Smooth muscle cell (in vitro differentiated cells): Measurements from ENCODE around the gene POLR1C. TPM values are rescaled to one million over a fixed set of nuclear protein-coding genes. Genes with fewer than 3 reads are reported as not detected.
A peak's percentile ranks its signal among the peaks of the same experiment; 100 is the strongest.

ENCODE experiments used
- DNase-seq: peaks from one replicate; lab custom pipeline; 2025; ENCODE audit not compliant: unreplicated experiment; lab: John Stamatoyannopoulos, UW
- H2AFZ ChIP-seq: fragments of 200-600 bp; sonication (generic); 2 replicates; pipeline ENCODE4 v1.6.0; 2016; ENCODE audit warnings: antibody characterized with exemption, low read depth, mild to moderate bottlenecking
- H3F3A ChIP-seq: fragments of 200-600 bp; sonication (generic); 2 replicates; pipeline ENCODE4 v1.6.0; 2017; ENCODE audit warnings: antibody characterized with exemption, low read depth
- H3K27ac ChIP-seq: fragments of 200-600 bp; sonication (generic); 2 replicates; pipeline ENCODE4 v1.5.1; 2016; ENCODE audit warnings: low read depth, mild to moderate bottlenecking
- H3K27me3 ChIP-seq: fragments of 200-600 bp; sonication (generic); 2 replicates; pipeline ENCODE4 v1.6.1; 2016; ENCODE audit warnings: low read depth, mild to moderate bottlenecking
- H3K36me3 ChIP-seq: fragments of 200-600 bp; sonication (generic); 2 replicates; pipeline ENCODE4 v1.5.1; 2016; ENCODE audit warnings: low read depth
- H3K4me1 ChIP-seq: fragments of 200-600 bp; sonication (generic); 2 replicates; pipeline ENCODE4 v1.5.1; 2016; ENCODE audit warnings: low read depth
- H3K4me2 ChIP-seq: fragments of 200-600 bp; sonication (generic); 2 replicates; pipeline ENCODE4 v1.6.0; 2016; ENCODE audit warnings: mild to moderate bottlenecking
- H3K4me3 ChIP-seq: fragments of 200-600 bp; sonication (generic); 2 replicates; pipeline ENCODE4 v1.5.1; 2016; ENCODE audit warnings: mild to moderate bottlenecking
- H3K79me2 ChIP-seq: fragments of 200-600 bp; sonication (generic); 2 replicates; pipeline ENCODE4 v1.6.0; 2016; ENCODE audit warnings: low read depth, mild to moderate bottlenecking
- H3K9ac ChIP-seq: fragments of 200-600 bp; sonication (generic); 2 replicates; pipeline ENCODE4 v1.6.0; 2016; ENCODE audit warnings: low read depth
- H3K9me3 ChIP-seq: fragments of 200-600 bp; sonication (generic); replicated peaks from 2 replicates; pipeline ENCODE4 v1.5.1; 2016; ENCODE audit warnings: low read depth
- H4K20me1 ChIP-seq: fragments of 200-600 bp; sonication (generic); 2 replicates; pipeline ENCODE4 v1.6.0; 2016; ENCODE audit warnings: low read depth
- WGBS: methylation state at CpG from one replicate; pipeline ENCODE4 v1.1.7; 2016; ENCODE audit warnings: low lambda C conversion rate; 5-methylcytosine and 5-hydroxymethylcytosine counted together
- polyA plus RNA-seq: library from polyadenylated mRNA; unstranded; fragments of >200 nt; fragmentation: Nextera tagmentation; extraction: Ambion mirVana; gene quantifications from 2 replicates; pipeline ENCODE4 v1.2.1, GENCODE V29; 2016
- total RNA-seq: library from RNA; depleted of rRNA; stranded (reverse); fragments of >200 nt; gene quantifications from 2 replicates; pipeline ENCODE4 v1.2.3, GENCODE V29; 2014
- TF ChIP-seq, protein P1 (sequence below): fragments of 200-600 bp; sonication (generic); IDR thresholded peaks from 2 replicates; pipeline ENCODE4 v1.5.1; 2017; ENCODE audit warnings: borderline replicate concordance, mild to moderate bottlenecking, antibody characterized with exemption; ENCODE audit not compliant: insufficient read depth, poor library complexity, severe bottlenecking

The POLR1C gene
- total and polyA plus RNA-seq, 2 experiments from 2014 or later: 21.0 to 27.0 TPM

DNA sequence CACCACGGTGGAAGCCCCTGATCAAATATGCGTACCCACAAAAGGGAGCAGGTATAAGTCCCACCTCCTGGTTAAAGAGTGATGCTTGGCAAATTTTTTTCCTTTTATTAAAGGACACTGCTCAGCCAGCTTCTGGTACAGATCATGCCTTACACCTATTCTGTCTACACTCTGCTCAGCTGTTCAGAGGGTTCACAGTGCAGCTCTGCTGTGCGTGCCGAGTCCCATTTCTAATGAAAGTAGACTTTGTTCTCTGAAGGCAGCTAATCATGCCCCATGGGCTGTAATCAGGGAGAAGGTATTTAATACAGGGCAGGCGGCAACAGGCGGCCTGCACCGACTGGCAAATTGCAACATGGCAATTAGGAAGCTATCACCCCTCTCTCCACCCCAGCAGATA is 23.1 kb upstream of the POLR1C start:
- Histone ChIP-seq H3K4me2 (no peak overlapping the region), H3K27me3 (no peaks in the 10 kb centered on the region), H3K4me1 (peaks cover 28% of the 10 kb centered on the region), H3K9ac (no peak overlapping the region), H2AFZ (no peak overlapping the region), H3K27ac (peak overlapping the region; percentile 15), H3K79me2 (peaks cover 7% of the 10 kb centered on the region), H3F3A (no peaks in the 10 kb centered on the region), H3K36me3 (no peaks in the 10 kb centered on the region), H3K9me3 (no peaks in the 10 kb centered on the region), H3K4me3 (no peak overlapping the region), H4K20me1 (no peaks in the 10 kb centered on the region)
- 78% methylated on average over 7 of the region's 7 CpGs for WGBS
- TF ChIP-seq, protein P1, sequence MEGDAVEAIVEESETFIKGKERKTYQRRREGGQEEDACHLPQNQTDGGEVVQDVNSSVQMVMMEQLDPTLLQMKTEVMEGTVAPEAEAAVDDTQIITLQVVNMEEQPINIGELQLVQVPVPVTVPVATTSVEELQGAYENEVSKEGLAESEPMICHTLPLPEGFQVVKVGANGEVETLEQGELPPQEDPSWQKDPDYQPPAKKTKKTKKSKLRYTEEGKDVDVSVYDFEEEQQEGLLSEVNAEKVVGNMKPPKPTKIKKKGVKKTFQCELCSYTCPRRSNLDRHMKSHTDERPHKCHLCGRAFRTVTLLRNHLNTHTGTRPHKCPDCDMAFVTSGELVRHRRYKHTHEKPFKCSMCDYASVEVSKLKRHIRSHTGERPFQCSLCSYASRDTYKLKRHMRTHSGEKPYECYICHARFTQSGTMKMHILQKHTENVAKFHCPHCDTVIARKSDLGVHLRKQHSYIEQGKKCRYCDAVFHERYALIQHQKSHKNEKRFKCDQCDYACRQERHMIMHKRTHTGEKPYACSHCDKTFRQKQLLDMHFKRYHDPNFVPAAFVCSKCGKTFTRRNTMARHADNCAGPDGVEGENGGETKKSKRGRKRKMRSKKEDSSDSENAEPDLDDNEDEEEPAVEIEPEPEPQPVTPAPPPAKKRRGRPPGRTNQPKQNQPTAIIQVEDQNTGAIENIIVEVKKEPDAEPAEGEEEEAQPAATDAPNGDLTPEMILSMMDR: no peak
- DNase-seq: no peak

DNA sequence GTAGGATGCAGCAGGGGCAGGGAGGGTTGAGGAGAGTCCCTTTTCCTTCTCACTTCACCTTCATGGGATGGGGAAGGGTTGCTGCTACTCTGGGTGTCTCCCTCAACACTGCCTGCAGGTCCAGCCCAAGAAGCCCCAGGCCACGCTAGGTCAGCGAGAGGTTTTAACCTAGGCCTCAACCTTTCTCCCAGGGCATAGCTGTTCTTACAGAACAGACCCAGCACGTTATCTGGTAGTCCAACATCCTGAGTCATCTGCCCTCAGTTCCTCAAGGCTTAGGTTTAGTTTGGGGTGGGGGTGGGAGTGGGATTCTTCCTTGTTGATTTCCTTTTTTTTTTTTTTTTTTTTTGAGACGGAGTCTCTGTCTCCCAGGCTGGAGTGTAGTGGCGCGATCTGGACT is 22.6 kb upstream of the POLR1C start:
- Histone ChIP-seq H3K9ac (no peak overlapping the region), H3K36me3 (no peaks in the 10 kb centered on the region), H3K4me1 (peaks cover 23% of the 10 kb centered on the region), H3F3A (no peaks in the 10 kb centered on the region), H3K4me2 (no peak overlapping the region), H3K27ac (peak overlapping the region; percentile 15), H2AFZ (no peak overlapping the region), H3K27me3 (no peaks in the 10 kb centered on the region), H4K20me1 (no peaks in the 10 kb centered on the region), H3K4me3 (no peak overlapping the region), H3K9me3 (no peaks in the 10 kb centered on the region), H3K79me2 (peaks cover 7% of the 10 kb centered on the region)
- no peak for DNase-seq
- 71% methylated on average over 6 of the region's 6 CpGs for WGBS
- TF ChIP-seq, protein P1: no peak

DNA sequence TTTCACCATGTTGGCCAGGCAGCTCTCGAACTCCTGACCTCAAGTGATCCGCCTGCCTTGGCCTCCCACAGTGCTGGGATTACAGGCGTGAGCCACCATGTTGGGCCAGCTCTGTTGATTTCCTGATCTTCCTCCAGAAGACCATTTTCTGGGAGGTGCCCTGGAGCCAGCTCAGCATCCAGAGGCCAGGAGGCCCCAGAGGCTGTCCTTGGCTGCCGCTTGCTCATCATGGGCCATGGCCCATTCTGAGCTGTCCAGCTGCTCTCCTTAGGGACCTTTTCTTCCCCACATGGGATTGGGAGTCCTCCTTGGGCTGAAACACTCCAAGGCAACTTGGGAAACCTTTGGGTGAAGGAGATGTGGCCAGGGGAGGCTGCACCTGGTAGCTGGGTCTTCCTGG is 22.1 kb upstream of the POLR1C start:
- WGBS: 94% methylated on average over 4 of the region's 4 CpGs
- TF ChIP-seq, protein P1: no peak
- Histone ChIP-seq H3K9me3 (no peaks in the 10 kb centered on the region), H3K4me2 (no peak overlapping the region), H3K9ac (no peak overlapping the region), H3K36me3 (no peaks in the 10 kb centered on the region), H3F3A (no peaks in the 10 kb centered on the region), H3K27me3 (no peaks in the 10 kb centered on the region), H3K27ac (no peak overlapping the region), H4K20me1 (no peaks in the 10 kb centered on the region), H2AFZ (no peak overlapping the region), H3K4me1 (peaks cover 23% of the 10 kb centered on the region), H3K4me3 (no peak overlapping the region), H3K79me2 (peaks cover 7% of the 10 kb centered on the region)
- DNase-seq: no peak

- H4K20me1 ChIP-seq: no peaks in the 10 kb centered on the region
These were observed 21.4 kb upstream of the POLR1C start for GRCh38 chr6:43495409-43495941.

More at GRCh38 chr6:43495409-43495941, 21.4 kb upstream of the POLR1C start:
- Histone ChIP-seq H2AFZ (no peak overlapping the region), H3K9me3 (no peaks in the 10 kb centered on the region), H3K9ac (no peak overlapping the region), H3K4me2 (no peak overlapping the region), H3K4me3 (no peak overlapping the region), H3K36me3 (no peaks in the 10 kb centered on the region), H3K27me3 (no peaks in the 10 kb centered on the region), H3K79me2 (peaks cover 7% of the 10 kb centered on the region), H3K4me1 (peaks cover 23% of the 10 kb centered on the region), H3K27ac (peak overlapping the region; percentile 78), H3F3A (no peaks in the 10 kb centered on the region)
- no peak for DNase-seq
- TF ChIP-seq, protein P1: peak; percentile 7
- 69% methylated on average over 4 of the region's 4 CpGs for WGBS
